ENCODE results near the gene ATP11A. TPM values are rescaled to one million over a fixed set of nuclear protein-coding genes. Genes with fewer than 3 reads are reported as not detected.

Gene ATP11A
- total RNA-seq, 1 experiment from 2014 or later = 232 TPM

GRCh38 chr13:112846411-112847115, 156.7 kb downstream of the ATP11A start:
- H3K4me1 ChIP-seq = no peaks in the 10 kb centered on the region

GRCh38 chr13:112849500-112849899, 159.7 kb downstream of the ATP11A start:
- Histone ChIP-seq H3K4me1 (no peaks in the 10 kb centered on the region), H3K4me3 (ENCODE audit: low read depth, low read length) (no peak overlapping the region), H3K36me3 (ENCODE audit: control insufficient read depth, insufficient read depth, low read length) (peaks cover 1% of the 10 kb centered on the region), H3K9me3 (peaks cover 7% of the 10 kb centered on the region; the same call in 1 of the 2 replicates), H3K27me3 (replicated peaks; ENCODE audit: control insufficient read depth, insufficient read depth, low read length) (no peaks in the 10 kb centered on the region)
- CTCF ChIA-PET = no interaction called here
- DNase-seq = no peak
- TF ChIP-seq CTCF (IDR thresholded peaks at IDR 0.05; ENCODE audit: insufficient read depth in 1 of 2, low read depth in 1 of 2, low read length in 1 of 2, severe bottlenecking in 1 of 2, unreplicated experiment in 1 of 2) = no peak
- intact Hi-C loops (cut with micrococcal nuclease; ENCODE audit: unreplicated experiment) = no loop called here
- Mint-ChIP-seq H3K4me3 (ENCODE audit: unreplicated experiment) (no peak overlapping the region), H3K27me3 (ENCODE audit: insufficient read depth, unreplicated experiment) (no peaks in the 10 kb centered on the region), H3K4me1 (ENCODE audit: low read depth, unreplicated experiment) (no peaks in the 10 kb centered on the region), H3K36me3 (ENCODE audit: insufficient read depth, unreplicated experiment) (peaks cover 85% of the 10 kb centered on the region), H3K27ac (ENCODE audit: unreplicated experiment) (no peak overlapping the region), H3K9me3 (ENCODE audit: unreplicated experiment) (peaks cover 13% of the 10 kb centered on the region)
- POLR2A ChIA-PET = no interaction called here
- BruUV-seq (replicated peaks) = no TSS peak

More at GRCh38 chr13:112846411-112847115, 156.7 kb downstream of the ATP11A start:
- TF ChIP-seq CTCF (IDR thresholded peaks at IDR 0.05; ENCODE audit: insufficient read depth in 1 of 2, low read depth in 1 of 2, low read length in 1 of 2, severe bottlenecking in 1 of 2, unreplicated experiment in 1 of 2) = no peak
- Histone ChIP-seq H3K36me3 (ENCODE audit: control insufficient read depth, insufficient read depth, low read length) (peaks cover 2% of the 10 kb centered on the region; the same call in 1 of the 2 replicates), H3K4me3 (ENCODE audit: low read depth, low read length) (no peak overlapping the region), H3K27me3 (replicated peaks; ENCODE audit: control insufficient read depth, insufficient read depth, low read length) (no peaks in the 10 kb centered on the region), H3K9me3 (peaks cover 7% of the 10 kb centered on the region; the same call in 1 of the 2 replicates)
- Mint-ChIP-seq H3K27me3 (ENCODE audit: insufficient read depth, unreplicated experiment) (no peaks in the 10 kb centered on the region), H3K36me3 (ENCODE audit: insufficient read depth, unreplicated experiment) (peaks cover 85% of the 10 kb centered on the region), H3K9me3 (ENCODE audit: unreplicated experiment) (peaks cover 13% of the 10 kb centered on the region), H3K4me1 (ENCODE audit: low read depth, unreplicated experiment) (no peaks in the 10 kb centered on the region), H3K27ac (ENCODE audit: unreplicated experiment) (no peak overlapping the region), H3K4me3 (ENCODE audit: unreplicated experiment) (no peak overlapping the region)
- POLR2A ChIA-PET = no interaction called here
- CTCF ChIA-PET = no interaction called here
- no TSS peak for BruUV-seq (replicated peaks)
- no peak for DNase-seq
- intact Hi-C loops (cut with micrococcal nuclease; ENCODE audit: unreplicated experiment) = no loop called here

GRCh38 chr13:112850273-112850672, 160.4 kb downstream of the ATP11A start:
- BruUV-seq (replicated peaks) = no TSS peak
- H3K27me3 ChIP-seq (replicated peaks; ENCODE audit: control insufficient read depth, insufficient read depth, low read length) = no peaks in the 10 kb centered on the region
- peaks cover 7% of the 10 kb centered on the region; the same call in 1 of the 2 replicates for H3K9me3 ChIP-seq
- CTCF ChIA-PET = no interaction called here
- no peak for DNase-seq
- TF ChIP-seq CTCF (IDR thresholded peaks at IDR 0.05; ENCODE audit: insufficient read depth in 1 of 2, low read depth in 1 of 2, low read length in 1 of 2, severe bottlenecking in 1 of 2, unreplicated experiment in 1 of 2) = no peak
- Mint-ChIP-seq H3K27me3 (ENCODE audit: insufficient read depth, unreplicated experiment) (no peaks in the 10 kb centered on the region), H3K4me3 (ENCODE audit: unreplicated experiment) (no peak overlapping the region), H3K36me3 (ENCODE audit: insufficient read depth, unreplicated experiment) (peaks cover 90% of the 10 kb centered on the region), H3K9me3 (ENCODE audit: unreplicated experiment) (peaks cover 13% of the 10 kb centered on the region), H3K27ac (ENCODE audit: unreplicated experiment) (no peak overlapping the region), H3K4me1 (ENCODE audit: low read depth, unreplicated experiment) (no peaks in the 10 kb centered on the region)
- peaks cover 1% of the 10 kb centered on the region for H3K36me3 ChIP-seq (ENCODE audit: control insufficient read depth, insufficient read depth, low read length)
- H3K4me3 ChIP-seq (ENCODE audit: low read depth, low read length) = no peak overlapping the region
- H3K4me1 ChIP-seq = no peaks in the 10 kb centered on the region
- POLR2A ChIA-PET = no interaction called here
- intact Hi-C loops (cut with micrococcal nuclease; ENCODE audit: unreplicated experiment) = no loop called here

Measured in Caco-2 (cell line).